Activated CD4-positive, alpha-beta T cell treated with anti-CD3 and anti-CD28 coated beads for 1 hour (primary cell): ENCODE measurements around the gene MOSMO.
A peak's percentile ranks its signal among the peaks of the same experiment; 100 is the strongest.

Experiments used
- DNase-seq: peaks from one replicate; pipeline ENCODE4 v3.0.0-alpha.2; 2020

Gene MOSMO

GRCh38 chr16:22053921-22054341 is 46.0 kb downstream of the MOSMO start:
- no peak for DNase-seq

DNA sequence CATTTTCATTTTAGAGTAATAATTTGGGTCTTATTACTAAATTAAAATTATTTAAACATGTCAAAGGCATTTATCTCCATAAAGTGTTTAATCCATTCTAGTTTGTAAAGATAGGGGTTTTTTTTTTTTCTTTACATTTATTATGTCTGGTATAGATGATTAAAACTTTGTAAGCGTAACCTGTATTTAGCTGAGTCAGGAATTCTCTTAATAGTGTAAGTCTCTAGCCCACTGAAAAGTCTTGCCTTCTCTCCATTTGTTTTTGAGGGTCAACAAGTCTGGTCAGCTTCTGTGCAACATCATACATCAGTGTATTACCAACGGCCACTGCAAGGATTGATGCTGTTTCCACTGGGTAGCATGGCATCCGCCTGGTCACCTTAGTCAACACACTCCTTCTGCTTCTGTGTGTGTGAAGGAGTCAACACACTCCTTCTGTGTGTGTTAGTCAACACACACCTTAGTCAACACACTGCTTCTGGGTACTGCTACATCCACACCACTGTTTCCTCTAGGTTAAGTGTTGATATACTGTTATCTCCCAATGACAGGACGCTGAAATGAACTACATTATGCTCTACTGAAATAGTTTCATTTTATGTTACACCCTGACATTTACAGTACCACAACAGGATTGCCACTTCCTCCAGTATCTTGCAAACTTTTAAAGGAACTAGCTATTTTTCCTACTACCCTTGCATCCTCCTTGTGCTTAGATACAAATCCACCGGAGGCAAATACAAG is 47.1 kb downstream of the MOSMO start:
- DNase-seq, result no peak

- no peak for DNase-seq
Observed at GRCh38 chr16:22055881-22056280, 48.0 kb downstream of the MOSMO start.

DNA sequence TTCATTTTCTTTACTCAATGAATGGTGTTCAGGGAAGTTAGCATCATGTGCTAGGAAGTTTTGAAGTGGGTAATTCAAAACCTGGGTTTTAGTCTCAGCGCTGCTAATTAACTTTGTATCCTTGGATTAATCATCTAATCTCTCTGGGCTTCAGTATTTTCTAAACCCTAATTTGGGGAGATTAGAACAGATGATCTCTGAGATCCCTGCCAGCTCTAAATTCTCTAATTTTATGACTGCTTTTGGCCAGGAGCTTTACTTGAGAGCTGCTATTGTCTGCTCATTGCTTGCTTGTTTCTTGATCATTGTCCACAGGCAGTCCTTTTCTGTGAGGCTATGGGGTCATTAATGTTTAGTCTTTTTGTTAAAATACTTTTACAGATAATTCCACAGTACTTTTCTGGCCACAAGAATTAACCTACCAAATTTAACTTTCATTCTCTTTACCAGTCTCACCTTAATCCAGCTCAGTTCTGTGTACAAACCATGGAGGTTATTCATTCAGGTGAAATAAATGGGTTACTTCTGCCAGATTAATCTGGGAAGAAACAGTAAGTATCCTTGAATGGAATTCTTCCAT is 56.1 kb downstream of the MOSMO start:
- no peak for DNase-seq

- DNase-seq, result no peak
Observed at GRCh38 chr16:22065252-22065651, 57.3 kb downstream of the MOSMO start.

DNA sequence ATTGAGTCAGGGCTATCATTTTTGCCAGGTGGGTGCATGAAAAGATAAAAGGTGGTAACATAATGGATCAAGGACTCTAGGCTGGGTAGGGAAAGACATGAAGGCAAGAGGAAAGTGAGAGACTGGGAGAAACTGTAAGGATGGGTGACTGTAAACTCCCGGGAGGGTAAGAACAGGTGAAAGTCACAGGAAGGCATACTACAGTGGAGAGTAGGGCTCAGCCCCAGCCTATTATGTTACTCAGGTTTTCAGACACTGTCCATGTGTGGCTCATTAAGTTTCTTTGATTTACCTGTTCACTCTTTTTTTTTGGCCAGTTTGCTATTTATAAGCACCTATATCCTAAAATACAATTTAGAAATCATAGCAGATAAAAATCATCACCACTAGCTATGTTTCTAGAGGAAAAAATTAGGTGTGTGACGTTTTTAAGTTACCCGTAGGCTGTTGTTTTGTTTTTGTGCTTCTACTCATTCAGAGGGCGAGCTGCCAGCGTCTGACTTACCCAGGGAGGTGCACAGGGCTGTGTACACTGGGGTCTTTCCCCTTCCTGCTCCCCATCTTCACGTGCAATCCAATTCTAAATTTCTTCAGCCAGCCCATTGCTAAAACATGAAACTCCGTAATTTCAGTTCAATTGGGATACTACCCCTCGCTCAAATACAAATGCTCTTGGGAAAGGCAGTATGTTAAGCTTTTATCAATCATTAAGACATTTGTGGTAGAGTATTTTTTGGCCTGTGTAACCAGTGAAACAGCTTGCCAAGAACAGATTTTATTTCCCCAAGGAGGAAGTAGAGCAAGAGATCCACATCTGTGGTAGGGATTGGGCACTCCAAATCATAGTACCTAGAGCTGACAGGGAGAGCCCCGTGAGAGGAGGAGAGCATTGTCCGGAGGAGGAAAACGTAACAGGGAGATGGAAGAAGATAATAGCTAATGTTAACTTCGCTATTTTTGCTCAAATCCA is 62.7 kb downstream of the MOSMO start:
- DNase-seq, result no peak

- DNase-seq, result no peak
Observed at GRCh38 chr16:22071331-22071910, 63.5 kb downstream of the MOSMO start.

- DNase-seq, result no peak
Observed at GRCh38 chr16:22073350-22073749, 65.4 kb downstream of the MOSMO start.

DNA sequence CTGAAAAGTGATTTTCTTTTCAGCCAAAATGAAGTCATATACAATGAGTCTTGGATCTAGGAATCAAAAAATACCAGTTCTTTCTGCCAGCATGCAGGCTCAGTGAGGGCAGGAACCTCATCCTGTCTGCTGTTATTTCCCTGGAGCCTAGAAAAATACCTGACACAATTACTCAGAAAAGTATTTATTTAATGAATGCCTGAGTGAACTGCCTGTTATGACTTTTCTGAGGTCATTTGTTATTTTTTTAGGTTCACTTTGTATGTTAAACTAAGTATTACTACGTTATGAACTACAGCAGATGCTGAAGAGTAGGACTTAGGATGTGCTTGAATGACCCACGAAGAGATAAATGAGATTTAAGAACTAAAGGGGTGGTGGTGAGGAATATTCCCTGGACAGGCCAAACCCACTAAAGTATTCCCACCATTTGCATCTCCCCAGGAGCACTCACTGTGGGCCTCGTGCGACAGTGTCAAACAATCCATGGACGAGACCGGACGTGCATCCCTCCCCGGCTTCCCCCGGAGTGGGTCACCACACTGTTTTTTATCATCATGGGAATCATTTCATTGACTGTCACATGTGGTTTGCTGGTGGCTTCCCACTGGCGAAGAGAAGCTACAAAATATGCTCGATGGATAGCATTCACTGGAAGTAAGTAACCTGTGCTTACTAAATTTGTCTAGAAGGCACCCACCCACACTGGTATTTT is 67.3 kb downstream of the MOSMO start:
- DNase-seq, result no peak

DNA sequence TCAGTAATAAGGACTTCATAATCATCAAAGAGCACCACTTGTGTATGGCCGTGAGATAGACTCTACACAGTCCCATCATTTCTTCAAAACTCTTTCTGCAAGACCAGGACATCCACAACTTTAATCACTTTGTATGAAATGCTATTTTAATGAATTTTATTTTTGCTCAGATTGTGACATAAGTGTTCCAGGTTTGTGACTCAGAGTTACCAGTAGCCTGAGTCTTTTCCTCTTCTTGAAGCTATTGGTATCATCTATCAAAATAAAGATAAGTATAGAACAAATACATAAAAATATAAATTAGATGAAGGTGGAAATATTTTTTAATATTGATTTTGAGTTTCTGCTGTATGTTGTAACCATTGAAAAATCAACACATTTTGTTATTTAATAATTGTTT is 67.9 kb downstream of the MOSMO start:
- DNase-seq, result no peak

DNA sequence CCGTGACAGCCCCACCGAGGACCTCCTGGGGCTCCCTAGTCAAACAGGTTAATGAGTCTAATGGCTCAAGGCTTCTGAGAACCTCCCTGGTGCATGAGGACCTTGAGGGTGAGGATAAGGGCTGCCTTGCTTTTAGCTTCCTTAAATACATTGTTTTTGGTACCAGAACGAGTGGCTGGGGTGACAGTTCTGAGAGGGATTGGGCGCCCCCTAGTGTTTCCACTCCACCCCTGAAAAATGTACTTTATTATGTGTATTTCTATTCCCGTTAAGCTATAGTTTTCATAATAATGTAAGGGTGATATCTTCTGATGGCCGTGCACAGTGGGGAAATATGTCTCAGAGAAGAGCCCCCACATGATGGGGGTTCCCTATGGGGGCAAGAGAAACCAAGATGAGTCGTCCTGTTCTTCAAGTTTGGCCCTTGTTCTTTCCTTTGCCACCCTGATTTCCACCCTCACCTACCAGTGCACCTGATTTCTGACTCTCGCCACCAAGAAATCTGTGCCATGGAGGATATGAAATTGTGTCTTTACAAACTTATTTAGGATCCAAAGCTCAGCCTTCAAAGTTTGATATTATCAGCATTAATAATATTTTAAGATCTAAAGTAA is 69.9 kb downstream of the MOSMO start:
- DNase-seq, result peak; percentile 54

- DNase-seq, result no peak
Observed at GRCh38 chr16:22078656-22079055, 70.7 kb downstream of the MOSMO start.

GRCh38 chr16:22081050-22081449 is 73.1 kb downstream of the MOSMO start:
- no peak for DNase-seq

DNA sequence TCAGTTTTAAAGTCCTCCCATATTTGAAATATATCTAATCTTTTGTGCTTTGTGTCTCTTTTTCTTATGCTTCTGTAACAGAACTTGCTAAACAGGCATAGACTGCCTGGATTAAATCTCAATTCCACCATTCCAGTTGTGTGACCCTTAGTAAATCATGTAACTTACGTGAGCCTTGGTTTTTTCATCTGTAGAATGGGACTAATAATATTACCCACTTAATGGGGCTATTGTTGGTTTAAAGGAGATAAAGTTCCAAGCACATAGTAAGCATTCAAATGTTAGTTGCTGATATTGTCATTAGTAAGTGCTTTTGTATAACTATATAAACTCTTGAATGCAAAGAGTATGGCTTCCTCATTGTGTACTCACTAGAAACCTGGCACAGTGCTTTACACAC is 78.5 kb downstream of the MOSMO start:
- DNase-seq, result no peak

- DNase-seq, result no peak
Observed at GRCh38 chr16:22088642-22089041, 80.7 kb downstream of the MOSMO start.

DNA sequence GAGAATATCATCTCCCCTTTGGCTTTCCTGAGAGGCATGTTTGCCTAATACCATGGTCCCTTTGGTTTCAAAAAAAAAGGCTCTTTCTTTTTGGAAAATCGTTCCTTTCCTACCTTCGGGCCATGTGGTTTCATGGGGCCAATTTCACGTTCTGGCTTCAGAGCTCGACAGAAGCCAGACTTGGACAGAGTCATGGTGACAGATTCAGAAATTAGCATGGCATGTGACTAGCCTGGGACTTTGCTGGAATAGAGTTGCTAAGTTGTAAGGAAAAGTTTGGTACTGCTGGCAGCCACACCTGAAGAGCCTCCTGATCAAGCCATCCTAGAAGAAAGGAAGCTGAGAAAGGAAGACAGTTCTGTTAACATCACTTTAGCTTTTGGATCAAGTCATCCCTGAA is 82.0 kb downstream of the MOSMO start:
- DNase-seq, result no peak

DNA sequence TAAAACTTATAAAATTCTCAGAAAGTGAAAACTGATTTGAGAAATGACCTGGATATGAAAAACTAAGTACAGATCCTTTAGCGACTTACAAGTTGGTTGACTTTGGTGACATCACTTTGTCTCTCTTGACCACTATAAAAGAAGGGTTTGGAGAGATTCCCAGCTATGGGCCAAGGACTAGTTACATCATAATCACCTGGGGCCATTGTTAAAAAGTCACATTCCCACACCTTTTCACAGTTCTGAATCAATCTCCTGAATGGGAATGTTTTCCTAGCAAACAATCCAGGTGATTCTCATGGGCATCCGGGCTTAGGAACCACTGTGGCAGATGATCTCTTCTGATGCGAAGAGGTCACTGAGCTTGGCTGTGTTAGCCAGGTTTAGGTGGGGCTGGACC is 83.8 kb downstream of the MOSMO start:
- DNase-seq, result no peak

DNA sequence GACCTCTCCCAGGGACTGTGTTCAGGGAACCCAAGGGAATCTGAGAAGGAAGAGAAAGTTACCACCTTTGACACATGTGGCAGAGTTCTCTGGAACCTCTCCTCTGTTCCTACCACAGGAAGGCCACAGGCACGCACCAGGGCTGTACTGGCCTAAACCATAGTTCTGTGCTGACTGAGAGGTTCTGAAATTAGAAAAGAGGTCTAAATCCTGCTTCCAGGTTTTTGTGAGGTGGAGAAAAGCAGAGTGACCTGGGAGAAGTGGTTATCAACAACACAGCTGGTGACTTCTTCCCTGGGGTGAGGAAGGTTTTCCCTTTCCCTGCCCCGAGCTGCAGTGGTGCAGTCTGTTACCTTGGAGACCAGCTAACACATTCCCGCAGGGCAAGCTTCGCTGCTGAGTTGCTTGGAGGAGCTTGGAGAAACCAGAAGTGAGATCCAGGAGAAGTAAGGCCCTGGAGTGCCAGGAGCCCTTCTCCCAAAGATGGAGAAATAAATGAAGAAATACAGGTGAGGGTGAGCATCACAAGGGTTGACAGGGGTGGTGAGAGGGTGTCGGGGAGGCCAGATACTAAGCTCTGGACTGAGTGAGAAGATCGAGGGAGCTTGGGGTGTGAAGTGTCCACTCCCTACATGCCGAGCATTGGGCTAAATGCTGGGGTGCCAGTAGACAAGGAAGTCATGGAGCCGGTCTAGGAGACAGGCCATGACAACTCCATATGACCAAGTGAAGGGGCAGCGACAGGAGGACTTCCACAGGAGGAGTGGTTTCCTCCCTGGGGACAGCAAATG is 84.4 kb downstream of the MOSMO start, which contains the start of gene VWA3A:
TSS of gene VWA3A (plus strand) at position 399 of the 791 bp plus-strand sequence. CDS start at position 496, 97 bp downstream.
- DNase-seq, result no peak

GRCh38 chr16:22093331-22093730 is 85.4 kb downstream of the MOSMO start:
- no peak for DNase-seq

DNA sequence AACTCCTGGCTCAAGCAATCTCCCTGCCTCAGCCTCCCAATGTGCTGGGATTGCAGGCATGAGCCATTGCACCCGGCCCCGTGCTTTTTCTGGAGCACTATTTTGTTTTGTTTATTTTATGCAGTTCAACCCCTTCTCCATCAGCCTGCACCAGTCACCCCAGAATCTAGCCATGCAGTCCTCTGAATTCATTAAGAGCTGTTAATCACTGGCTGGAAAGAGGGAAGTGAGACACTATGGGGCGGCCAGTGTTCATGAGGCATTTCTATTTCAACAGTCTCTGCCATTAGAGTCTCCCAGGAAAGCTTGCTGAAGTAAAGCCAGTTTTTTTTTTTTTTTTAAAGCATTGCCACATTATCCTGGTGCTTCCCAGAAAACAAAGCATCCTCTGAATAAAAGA is 86.1 kb downstream of the MOSMO start:
- no peak for DNase-seq
